ENCODE measurements around the gene ITGB3BP. TPM values are rescaled to one million over a fixed set of nuclear protein-coding genes. Genes with fewer than 3 reads are reported as not detected.

Gene ITGB3BP
- total and polyA plus RNA-seq, 2 of the 4 experiments (the other 2 are of a cell fraction) = 8.1 to 11.9 TPM

DNA sequence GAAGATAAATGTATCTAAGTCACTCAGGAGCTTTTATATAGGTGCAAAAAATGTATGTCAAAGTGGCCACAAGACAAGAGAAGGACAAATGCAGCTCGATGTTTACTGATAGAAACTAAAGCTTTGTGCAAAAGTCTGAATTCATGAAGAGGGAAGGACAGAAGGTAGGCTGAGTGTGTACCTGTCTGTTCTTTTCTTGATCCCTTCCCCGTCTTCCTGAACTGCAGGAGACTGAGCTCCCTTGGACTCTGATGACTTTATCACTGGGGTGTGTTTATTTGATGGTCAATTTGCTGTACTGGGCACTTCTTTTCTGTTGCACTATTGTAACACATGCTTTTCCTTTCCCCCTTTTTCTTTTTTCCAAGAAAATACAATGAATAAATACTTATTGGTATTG, 25.4 kb downstream of the ITGB3BP start:
- CTCF ChIA-PET = interaction anchor here (1.1 to 1.4 kb wide), 3 partner anchors 9 to 10 kb away, joined by 3 to 4 read pairs (median 3); no protein-coding TSS in a partner anchor
- H3K79me1 ChIP-seq (ENCODE audit: low read depth in 1 of 2, low read length in 2 of 2) = no peaks in the 10 kb centered on the region; a peak in 1 of 4 replicates
- no peak overlapping the region for H3K18ac ChIP-seq (ENCODE audit: low read depth, low read length)
- no peaks in the 10 kb centered on the region for H3K36me3 ChIP-seq (ENCODE audit: control insufficient read depth, insufficient read depth, low read length)
- H2BK5ac ChIP-seq (ENCODE audit: low read depth, low read length, poor library complexity, severe bottlenecking) = no peak overlapping the region
- H3K27me3 ChIP-seq (ENCODE audit: control insufficient read depth, insufficient read depth, low read length) = no peaks in the 10 kb centered on the region
- no peak overlapping the region for H3K27ac ChIP-seq (ENCODE audit: insufficient read depth, low read length)
- H2BK15ac ChIP-seq (ENCODE audit: low read depth, low read length) = no peak overlapping the region
- H3K4me2 ChIP-seq (ENCODE audit: low read depth, low read length) = no peak overlapping the region
- H4K8ac ChIP-seq (ENCODE audit: low read depth in 2 of 2, low read length in 2 of 2) = no peak overlapping the region
- no peak overlapping the region for H3K4me3 ChIP-seq (ENCODE audit: insufficient read depth, low read depth, low read length)
- no peaks in the 10 kb centered on the region for H3K9me3 ChIP-seq (ENCODE audit: control insufficient read depth, insufficient read depth, low read length)
- ATAC-seq (ENCODE audit: low read depth) = no peak
- H2BK120ac ChIP-seq (ENCODE audit: low read depth, low read length) = no peak overlapping the region
- no peak for DNase-seq
- BruUV-seq (replicated peaks) = no TSS peak
- POLR2A ChIA-PET (ENCODE audit: unreplicated experiment) = no interaction called here
- H3K4me1 ChIP-seq (ENCODE audit: control insufficient read depth, insufficient read depth, low read length) = no peaks in the 10 kb centered on the region
- no peak overlapping the region for H3K14ac ChIP-seq (replicated peaks; ENCODE audit: low read depth, low read length)
- H4K20me1 ChIP-seq (ENCODE audit: insufficient read depth, low read length) = no peaks in the 10 kb centered on the region
- no peak overlapping the region for H2AK5ac ChIP-seq (ENCODE audit: low read depth, low read length)
- TF ChIP-seq, protein P1, sequence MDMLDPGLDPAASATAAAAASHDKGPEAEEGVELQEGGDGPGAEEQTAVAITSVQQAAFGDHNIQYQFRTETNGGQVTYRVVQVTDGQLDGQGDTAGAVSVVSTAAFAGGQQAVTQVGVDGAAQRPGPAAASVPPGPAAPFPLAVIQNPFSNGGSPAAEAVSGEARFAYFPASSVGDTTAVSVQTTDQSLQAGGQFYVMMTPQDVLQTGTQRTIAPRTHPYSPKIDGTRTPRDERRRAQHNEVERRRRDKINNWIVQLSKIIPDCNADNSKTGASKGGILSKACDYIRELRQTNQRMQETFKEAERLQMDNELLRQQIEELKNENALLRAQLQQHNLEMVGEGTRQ (IDR thresholded peaks at IDR 0.05; ENCODE audit: low read depth, low read length) = no peak
- no peak for TF ChIP-seq BHLHE40 (IDR thresholded peaks at IDR 0.05; ENCODE audit: low read depth, low read length)
- TF ChIP-seq RAD21 (IDR thresholded peaks at IDR 0.05; ENCODE audit: low read length) = no peak
- no peak for TF ChIP-seq POLR2A (IDR thresholded peaks at IDR 0.05; ENCODE audit: low read depth, low read length)
- no peak for TF ChIP-seq RFX5 (IDR thresholded peaks at IDR 0.05; ENCODE audit: low read depth, low read length)
- no peak for TF ChIP-seq CHD1 (IDR thresholded peaks at IDR 0.05; ENCODE audit: low read depth, low read length)
- no peak for TF ChIP-seq RCOR1 (IDR thresholded peaks at IDR 0.05; ENCODE audit: insufficient replicate concordance, low read length)
- TF ChIP-seq FOS (IDR thresholded peaks at IDR 0.05; ENCODE audit: low read depth, low read length) = no peak
- H3K23ac ChIP-seq (ENCODE audit: low read depth, low read length) = no peak overlapping the region
- H3K56ac ChIP-seq (ENCODE audit: extremely low read depth, insufficient read depth, low read length) = no peak overlapping the region
- dilution Hi-C loops (cut with HindIII; ENCODE audit: low sequenced_read_pairs, unreplicated experiment) (no loop called here), in situ Hi-C loops (cut with MboI; ENCODE audit: low sequenced_read_pairs) (no loop called here), intact Hi-C loops (cut with micrococcal nuclease) (no loop called here)
- no peak overlapping the region for H4K91ac ChIP-seq (ENCODE audit: insufficient read depth, low read depth, low read length)
- no peak overlapping the region for H4K5ac ChIP-seq (ENCODE audit: low read depth, low read length)
- WGBS, 2 experiments (ENCODE audit: extremely low coverage in 2 of 2, insufficient read length in 1 of 2) = no CpG with 5 or more reads among the region's 2 CpGs
- no peak overlapping the region for H2AFZ ChIP-seq (replicated peaks; ENCODE audit: low read length, poor library complexity)
- no peaks in the 10 kb centered on the region; the same call in 1 of the 2 replicates for H3K9me1 ChIP-seq (ENCODE audit: insufficient read depth, low read length)
- no peak overlapping the region for H3K9ac ChIP-seq (ENCODE audit: low read depth, low read length)
- no peak overlapping the region for H2BK20ac ChIP-seq (ENCODE audit: low read depth, low read length)
- no peak overlapping the region for H2AK9ac ChIP-seq (replicated peaks; ENCODE audit: low read depth, low read length, poor library complexity)
- H3K4ac ChIP-seq (ENCODE audit: low read depth, low read length) = no peak overlapping the region
